Head of caudate nucleus (tissue), 42 donors: ENCODE data around the gene WFDC8.
A peak's percentile ranks its signal among the peaks of the same experiment; 100 is the strongest.
"Not testable (repeated sequence)": the region's sequence is repeated elsewhere in the genome, so short reads cannot be mapped to it uniquely, and the experiment has no call there.

Experiments
- DNase-seq, 42 donors: peaks; one replicate each; pipeline versions ENCODE4 v3.0.0 to v3.0.0-alpha.2; 2020 to 2021; ENCODE audit warnings: mixed read lengths in 7 of 42
- intact Hi-C: fragments of 100-400 bp; cut with DNase I; formaldehyde crosslinking; loops from one replicate; pipeline ENCODE4 v1.15.0; 2022

WFDC8 gene

DNA sequence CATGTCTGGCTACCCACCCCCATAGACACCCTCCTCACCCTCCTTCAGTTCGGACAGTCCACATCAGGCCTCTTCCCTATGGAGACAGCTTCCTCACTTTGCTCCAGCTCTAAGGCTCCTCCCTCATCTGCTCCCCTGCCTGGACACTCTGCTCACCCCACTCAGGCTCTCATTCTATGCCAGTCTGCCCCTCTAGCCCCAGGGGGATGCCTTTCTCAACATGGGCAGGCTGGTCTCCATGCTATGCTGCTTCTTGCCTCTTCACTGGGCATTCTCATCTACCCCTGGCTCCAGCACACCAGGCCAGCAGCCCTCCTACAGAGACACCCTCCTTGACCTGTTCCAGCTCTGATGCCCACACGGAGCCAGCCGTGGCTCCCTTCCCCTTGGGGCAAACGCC is at the start of gene WFDC8:
TSS of gene WFDC8 (minus strand) at position 101 of the 400 bp plus-strand sequence. CDS start at position 64, 37 bp downstream.
- intact Hi-C loops, result no loop called here
- no peak for DNase-seq

DNA sequence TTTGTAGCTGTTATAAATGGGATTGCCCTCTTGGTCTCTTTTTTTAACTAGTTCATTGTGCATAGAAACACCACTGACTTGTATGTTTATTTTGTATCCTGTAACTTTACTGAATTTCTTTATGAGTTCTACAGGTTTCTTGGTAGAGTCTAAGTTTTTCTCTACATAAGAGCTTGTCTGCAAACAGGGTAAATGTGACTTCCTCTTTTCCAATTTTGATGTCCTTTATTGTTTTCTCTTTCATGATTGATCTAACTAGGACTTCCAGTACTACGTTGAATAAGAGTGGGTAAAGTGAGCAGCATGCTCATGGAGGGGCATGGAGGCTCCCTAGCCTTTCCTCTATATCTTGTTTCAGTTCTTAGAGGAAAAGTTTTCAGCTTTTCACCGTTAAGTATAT is 47.5 kb upstream of the WFDC8 start:
- DNase-seq, result no peak
- intact Hi-C loops, result no loop called here

DNA sequence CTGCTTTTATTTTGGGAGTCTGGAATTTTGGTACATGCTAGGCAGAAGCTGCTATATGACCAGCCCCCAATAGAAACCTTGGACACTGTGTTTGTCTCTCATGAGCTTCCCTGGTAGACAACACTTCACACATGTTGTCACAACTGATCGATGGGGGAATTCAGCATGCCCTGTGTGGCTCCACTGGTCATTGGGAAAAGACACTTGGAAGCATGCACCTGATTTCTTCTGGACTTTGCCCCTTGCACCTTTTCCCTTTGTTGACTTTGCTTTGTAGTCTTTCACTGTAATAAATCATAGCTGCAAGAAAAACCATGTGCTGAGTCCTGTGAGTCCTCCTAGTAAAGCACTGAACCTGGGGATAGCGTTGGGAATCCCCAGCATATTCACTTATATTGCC is 42.5 kb upstream of the WFDC8 start:
- intact Hi-C loops, result no loop called here
- DNase-seq, result no peak

DNA sequence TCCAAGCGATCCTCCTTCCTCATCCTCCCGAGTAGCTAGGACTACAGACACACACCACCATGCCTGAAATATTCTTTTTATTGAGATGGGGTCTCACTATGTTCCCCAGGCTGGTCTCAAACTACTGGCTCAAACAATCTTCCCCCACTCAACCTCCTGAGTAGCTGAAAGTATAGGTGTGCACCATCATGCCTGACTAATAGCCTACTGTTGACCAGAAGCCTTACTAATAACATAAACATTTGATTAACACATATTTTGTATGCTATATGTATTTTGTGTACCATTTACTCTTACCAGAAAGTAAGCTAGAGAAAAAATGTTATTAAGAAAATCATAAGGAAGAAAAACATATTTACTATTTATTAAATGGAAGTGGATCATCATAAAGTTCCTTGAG is 38.5 kb upstream of the WFDC8 start:
- no peak for DNase-seq
- intact Hi-C loops, result no loop called here

DNA sequence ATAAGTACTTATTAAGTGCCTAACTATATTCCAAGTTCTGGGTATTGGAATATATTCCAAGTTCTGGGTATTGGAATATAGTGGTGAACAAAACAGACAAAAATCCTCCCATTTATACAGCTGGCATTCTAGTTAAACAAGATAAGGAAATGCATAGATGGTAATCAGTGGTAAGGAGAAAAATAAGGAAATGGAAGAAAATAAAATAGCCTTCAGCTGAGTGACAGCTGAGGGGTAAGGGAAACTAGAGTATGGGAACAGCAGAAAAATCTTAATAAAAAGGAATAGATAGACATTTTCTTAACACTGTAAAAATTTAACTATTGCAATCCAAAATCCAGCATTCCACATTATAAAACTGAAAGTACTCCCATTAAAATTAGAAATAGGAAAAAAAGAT is 33.2 kb upstream of the WFDC8 start:
- DNase-seq, result no peak
- intact Hi-C loops, result no loop called here

DNA sequence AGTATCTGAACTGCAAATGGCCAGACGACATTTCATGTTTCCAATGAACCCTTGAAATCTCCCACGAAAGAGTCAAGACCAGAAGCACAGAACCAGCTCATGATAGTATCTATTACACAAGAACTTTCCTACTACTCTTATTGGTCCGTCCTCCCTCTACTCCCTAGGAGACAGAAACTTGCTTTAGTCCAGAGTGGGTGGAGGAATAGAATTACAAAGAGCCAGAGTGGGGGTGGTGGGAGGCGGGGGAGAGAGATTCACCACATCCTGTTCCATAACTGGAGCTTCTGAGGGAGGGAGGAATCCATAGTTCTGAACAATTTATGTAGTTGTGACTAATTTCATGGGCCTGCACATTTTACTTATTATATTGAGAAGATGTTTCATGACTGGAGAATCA is 32.0 kb upstream of the WFDC8 start:
- intact Hi-C loops, result no loop called here
- peak in 11 of 42 donors; percentile 4 to 62 (median 19) for DNase-seq

DNA sequence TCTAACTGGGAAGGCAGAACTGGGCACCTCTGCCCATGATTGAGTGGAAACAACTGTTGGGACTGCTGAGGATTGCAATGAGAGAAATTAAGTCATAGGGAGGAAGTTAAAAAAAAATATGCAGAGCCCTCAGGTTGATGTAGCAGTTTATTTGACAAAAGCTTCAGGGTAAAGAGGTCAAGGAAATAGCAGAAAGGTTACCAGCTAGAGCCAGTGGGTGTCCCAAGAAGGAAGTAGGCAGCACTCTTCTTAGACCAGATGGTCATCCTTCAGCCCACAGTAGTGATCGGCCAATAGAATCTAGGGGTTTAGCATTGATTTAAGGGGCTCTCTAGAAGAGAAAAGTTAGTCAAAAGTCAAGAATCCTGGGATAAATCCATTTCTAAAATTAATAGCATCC is 28.7 kb upstream of the WFDC8 start:
- DNase-seq, result no peak
- intact Hi-C loops, result no loop called here

DNA sequence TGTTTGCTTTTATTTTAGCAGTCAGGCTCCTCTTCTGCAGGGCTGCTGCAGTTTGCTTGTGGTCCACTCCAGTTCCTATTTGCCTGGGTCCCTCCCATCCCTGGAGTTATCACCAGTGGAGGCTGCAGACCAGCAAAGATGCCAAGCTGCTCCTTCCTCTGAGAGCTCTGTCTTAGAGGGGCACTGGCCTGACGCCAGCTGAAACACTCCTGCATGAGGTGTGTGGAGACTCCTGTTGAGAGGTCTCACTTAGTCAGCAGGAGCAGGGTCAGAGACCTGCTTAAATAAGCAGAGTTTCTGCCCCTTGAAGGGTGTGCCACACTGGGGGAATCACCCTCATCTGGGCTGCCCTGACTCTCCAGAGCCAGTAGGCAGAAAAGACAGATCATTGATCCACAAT is 16.2 kb upstream of the WFDC8 start:
- intact Hi-C loops, result no loop called here
- no peak for DNase-seq

DNA sequence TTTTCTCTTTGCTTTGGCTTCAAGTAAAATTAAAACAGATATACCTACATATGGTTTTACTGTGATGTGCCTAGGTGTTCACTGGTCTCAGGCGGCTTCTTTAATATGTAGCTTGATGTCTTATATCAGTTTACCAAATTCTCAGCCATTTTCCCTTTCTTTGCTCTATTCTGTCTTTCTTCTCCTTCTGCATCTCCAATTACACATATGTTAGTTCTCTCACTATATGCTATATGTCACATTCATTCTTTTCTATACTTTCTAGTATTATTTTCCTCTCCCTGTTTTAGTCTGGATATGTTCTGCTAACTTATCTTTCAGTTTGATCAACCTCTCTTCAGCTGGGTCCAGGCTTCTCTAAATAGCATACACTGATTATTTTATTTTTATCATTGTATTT is 14.4 kb upstream of the WFDC8 start:
- intact Hi-C loops, result no loop called here
- no peak for DNase-seq

DNA sequence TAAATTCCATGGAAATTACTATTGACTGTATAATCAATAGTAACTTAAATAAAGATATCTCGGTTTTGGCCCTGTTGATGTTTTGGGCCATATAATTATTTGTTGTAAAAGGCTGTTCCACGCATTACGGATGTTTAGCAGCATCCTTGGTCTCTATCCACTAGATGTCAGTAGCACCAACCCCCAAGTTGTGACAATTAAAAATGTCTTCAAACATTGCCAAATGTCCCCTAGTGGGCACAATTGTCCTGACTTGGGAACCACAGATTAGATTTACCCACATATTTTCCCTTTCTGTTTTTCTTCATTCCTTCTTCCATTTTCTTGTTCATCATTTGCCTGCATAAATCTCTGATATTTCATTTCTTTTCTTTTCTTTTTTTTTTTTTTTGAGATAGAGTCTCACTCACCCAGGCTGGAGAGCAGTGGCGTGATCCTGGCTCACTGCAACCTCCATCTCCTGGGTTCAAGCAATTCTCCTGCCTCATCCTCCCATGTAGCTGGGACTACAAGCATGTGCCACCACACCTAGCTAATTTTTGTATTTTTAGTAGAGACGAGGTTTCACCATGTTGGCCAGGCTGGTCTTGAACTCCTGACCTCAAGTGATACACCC is 13.6 kb upstream of the WFDC8 start:
- intact Hi-C loops, result no loop called here
- DNase-seq, result peak in 3 of 42 donors; percentile 2 to 44 (median 27)

DNA sequence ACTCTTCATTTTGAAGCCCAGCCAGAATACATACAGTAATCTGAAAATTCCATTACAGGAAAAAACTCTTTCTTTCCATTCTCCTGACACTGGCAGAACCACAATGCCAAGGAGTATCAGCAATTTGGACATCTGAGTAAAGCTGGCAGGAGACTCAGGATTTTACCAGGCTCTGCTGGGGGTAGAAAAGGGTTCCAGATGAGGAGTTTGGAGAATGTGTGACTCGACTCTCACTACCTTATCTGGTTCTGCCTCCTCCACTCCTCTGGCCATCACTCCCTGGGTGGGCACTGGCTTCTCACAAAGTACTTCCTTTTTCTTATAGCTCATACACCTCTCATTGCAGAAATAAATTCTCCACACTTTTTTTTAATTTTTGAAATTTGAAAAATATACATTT is 10.6 kb upstream of the WFDC8 start:
- intact Hi-C loops, result no loop called here
- no peak for DNase-seq

DNA sequence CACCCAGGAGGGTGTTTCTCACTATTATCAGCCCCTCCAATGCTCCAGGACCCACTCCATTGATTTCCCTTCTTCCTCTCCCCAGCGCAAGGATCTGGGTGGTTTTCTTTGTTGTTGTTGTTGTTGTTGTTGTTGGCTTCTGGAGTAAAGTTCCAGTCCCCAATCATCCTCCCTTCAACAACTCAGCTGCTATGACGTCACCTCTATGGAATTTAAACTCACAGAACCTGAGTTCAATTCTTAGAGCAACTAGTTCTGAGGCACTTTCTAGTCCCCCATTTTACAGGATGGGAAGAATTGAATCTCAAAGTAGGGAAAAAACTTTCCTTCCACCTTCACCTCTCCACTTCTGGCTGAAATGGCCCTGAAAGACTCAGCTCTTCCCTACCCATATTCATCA is 9.7 kb upstream of the WFDC8 start:
- intact Hi-C loops, result no loop called here
- DNase-seq, result no peak

DNA sequence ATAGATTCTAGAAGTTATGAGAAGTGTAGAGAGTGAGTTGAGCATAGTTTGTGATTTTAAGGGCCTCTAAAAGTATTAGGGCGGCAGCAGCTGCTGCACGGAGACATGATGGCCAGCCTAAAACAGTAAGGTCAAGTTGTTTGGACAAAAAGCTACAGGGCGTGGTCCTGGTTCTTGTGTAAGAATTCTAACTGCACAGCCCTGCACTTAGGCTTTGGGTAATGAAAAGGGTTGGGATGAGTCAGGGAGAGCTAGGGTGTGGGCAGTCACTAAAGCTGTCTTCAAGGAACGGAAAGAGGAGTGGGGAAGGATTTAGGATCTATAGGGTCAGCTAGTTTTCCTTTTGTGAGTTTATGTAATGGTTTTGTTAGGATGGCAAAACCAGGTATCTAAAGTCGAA is 6.9 kb upstream of the WFDC8 start:
- intact Hi-C loops, result not testable (repeated sequence)

DNA sequence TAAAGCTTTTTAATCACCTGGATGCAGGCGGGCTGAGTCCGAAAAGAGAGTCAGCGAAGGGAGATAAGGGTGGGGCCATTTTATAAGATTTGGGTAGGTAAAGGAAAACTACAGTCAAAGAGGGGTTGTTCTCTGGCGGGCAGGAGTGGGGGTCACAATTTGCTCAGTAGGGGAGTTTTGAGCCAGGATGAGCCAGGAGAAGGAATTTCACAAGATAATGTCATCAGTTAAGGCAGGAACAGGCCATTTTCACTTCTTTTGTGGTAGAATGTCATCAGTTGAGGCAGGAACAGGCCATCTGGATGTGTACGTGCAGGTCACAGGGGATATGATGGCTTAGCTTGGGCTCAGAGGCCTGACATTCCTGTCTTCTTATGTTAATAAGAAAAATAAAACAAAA is 5.2 kb upstream of the WFDC8 start:
- intact Hi-C loops, DNase-seq: not testable (repeated sequence)

More for the DNA sequence above, 6.9 kb upstream of the WFDC8 start:
- DNase-seq, result not testable (repeated sequence)

DNA sequence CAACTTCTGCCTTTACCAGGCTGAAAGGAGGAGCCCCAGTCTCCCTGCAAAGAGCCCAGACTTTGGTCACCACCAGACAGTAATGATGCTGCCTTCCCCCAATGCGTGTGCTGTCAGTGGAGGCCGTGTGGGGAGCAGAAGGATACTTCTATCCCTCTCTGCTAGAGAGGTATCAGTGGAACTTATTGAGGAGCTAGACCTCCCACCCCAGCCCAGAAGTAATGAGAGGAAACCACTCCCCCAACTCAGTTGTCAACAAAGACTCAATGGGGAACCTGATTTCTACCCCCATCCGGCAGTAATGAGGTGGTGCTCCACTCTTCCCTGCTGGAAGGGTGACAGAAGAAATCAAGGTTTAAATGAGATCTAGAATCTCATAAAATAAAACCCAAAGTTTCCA is 4.4 kb upstream of the WFDC8 start:
- no peak for DNase-seq
- intact Hi-C loops, result no loop called here

DNA sequence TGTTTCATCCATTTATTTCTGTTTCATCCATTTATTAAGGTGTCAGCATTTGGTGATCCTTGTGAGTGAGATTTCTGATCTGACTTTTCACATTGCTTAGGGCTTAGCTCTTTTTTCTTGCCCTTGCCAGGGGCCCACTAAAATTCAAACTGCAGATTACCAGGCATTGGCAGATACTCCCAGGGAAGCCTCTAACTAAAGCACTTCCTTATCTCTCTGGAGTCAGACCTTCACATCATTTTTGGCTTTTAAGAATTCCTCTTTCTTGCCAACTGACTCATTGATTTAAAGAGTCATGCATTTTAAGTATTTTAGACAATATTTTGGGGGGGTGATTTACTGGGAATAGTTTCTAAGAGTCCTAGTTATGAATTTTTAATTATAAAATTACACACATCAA is 2.6 kb upstream of the WFDC8 start:
- intact Hi-C loops, result no loop called here
- DNase-seq, result no peak

DNA sequence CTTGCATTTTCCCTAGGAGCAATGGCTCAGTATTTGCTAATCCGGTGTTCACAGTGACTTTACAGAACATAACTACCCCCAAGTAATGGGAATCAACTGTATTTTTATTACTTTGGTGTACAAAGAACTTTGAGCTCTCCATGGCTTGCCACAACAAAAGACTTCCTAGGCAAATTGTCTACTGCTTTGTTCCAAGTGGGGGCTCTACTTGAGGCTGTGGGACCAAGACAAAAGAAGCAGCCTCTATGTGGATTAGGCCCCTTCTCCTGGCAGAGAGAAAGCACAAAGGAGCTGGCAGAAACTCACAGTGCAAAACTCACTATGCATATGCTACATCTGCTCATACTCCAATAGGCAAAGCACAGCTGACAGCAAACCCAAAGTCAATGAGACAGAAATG is 853 bp downstream of the WFDC8 start:
- intact Hi-C loops, result no loop called here
- DNase-seq, result no peak

DNA sequence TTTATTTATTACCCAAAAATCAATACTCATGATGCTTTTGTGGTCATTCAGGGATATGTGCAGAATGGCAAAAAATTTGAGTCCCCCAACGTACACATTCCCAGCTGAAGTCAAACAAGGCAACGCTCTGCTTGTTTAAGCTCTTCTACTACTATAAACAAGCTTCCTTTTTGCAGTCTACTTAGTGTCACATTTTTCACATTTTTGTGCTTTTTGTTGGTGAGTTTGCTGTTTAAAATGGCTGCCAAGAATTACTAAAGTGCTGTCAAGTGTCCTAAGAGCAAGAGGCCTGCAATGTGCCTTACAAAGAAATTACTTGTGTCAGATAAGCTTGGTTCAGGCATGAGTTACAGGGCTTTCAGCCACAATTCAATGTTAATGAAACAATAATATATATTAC is 2.1 kb downstream of the WFDC8 start:
- no peak for DNase-seq
- intact Hi-C loops, result no loop called here

DNA sequence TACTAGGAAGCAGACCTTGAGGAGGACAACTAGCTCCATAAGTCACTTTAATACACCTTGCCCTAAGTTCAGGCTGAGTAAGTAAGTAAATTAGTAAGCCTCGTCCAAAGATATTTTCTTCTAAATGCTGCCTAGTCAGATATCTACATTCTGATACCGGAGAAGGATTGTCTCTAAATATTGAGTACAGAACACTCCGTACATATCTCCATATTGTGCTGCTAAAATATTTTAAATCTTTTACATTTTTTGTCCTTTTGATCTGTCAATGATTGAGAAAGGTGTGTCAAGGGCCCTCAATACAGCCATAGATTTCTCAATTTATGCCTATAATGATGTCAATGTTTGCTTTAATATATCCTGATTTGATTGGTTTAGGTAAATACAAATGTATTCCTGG is 3.2 kb downstream of the WFDC8 start:
- intact Hi-C loops, result no loop called here

DNA sequence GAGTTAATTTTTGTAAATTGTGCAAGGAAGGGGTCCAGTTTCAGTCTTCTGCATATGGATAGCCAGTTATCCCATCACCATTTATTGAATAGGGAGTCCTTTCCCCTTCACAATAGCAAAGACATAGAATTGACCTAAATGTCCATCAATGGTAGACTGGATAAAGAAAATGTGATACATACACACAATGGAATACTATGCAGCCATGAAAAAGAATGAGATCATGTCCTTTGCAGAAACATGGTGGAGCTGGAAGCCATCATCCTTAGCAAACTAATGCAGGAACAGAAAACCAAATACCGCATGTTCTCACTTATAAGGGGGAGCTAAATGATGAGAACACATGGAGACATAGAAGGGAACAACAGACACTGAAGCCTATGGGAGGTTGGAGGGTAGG is 9.4 kb downstream of the WFDC8 start:
- intact Hi-C loops, DNase-seq: not testable (repeated sequence)

More for the DNA sequence above, 3.2 kb downstream of the WFDC8 start:
- DNase-seq, result no peak

DNA sequence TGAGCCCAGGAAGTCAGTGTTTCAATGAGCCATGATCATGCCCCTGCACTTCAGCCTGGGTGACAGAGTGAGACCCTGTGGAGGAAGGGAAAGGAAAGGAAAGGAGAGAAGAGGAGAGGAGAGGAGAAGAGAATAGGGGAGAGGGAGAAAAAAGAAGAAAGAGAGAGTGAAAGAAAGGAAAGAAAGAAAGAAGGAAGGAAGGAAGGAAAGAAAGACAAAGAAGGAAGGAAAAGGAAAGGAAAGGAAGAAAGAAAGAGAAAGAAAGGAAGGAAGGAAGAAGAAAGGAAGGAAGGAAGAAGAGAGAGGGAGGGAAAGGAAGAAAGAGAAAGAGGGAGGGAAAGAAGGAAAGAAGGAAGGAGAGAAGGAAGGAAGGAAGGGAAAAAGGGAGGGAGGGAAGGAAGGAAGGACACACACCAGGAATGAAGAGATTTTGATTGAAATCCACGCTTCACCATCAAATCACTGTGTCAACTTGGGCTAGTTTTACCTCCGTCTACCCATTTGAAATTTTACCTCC is 14.3 kb downstream of the WFDC8 start:
- intact Hi-C loops, result no loop called here
- DNase-seq, result no peak

DNA sequence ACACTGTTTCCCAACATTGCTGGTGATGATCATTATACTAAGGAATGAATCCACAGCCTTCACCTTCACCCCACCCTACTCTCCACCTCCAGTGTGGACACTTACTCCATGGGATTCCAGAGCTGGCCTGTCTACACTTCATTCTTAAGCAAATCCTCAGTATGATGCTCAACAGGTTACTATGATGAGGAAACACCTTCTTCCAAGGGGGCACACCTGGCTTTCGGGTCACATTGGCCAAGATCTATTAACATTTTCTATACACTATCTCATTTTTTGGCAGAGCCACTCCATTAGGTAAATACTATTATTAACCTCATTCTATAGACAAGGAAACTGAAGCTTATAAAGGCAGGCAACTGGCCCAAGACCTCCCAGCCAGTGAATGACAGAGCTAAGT is 23.9 kb downstream of the WFDC8 start:
- intact Hi-C loops, result no loop called here
- no peak for DNase-seq
